ENCODE data around the gene TNNC1.

TNNC1 gene

GRCh38 chr3:52479037-52479876, 25.4 kb upstream of the TNNC1 start:
- peaks cover 51% of the 10 kb centered on the region for H3K36me3 ChIP-seq (replicated peaks; ENCODE audit: low read depth, low read length)
- no peak overlapping the region for H3K27ac ChIP-seq (ENCODE audit: low read length)

GRCh38 chr3:52477796-52478095, 23.9 kb upstream of the TNNC1 start:
- H3K9ac ChIP-seq (ENCODE audit: low read length) = no peak overlapping the region
- H3K27ac ChIP-seq (ENCODE audit: low read length) = no peak overlapping the region
- no peaks in the 10 kb centered on the region for H3K4me1 ChIP-seq (ENCODE audit: low read length)
- peaks cover 63% of the 10 kb centered on the region for H3K36me3 ChIP-seq (replicated peaks; ENCODE audit: low read depth, low read length)
- TF ChIP-seq CTCF (IDR thresholded peaks at IDR 0.05; ENCODE audit: low read depth, low read length) = no peak
- TF ChIP-seq EZH2phosphoT487 (IDR thresholded peaks at IDR 0.05; ENCODE audit: low read depth) = no peak
- no peaks in the 10 kb centered on the region for H3K27me3 ChIP-seq (ENCODE audit: low read depth, low read length)
- H3K4me3 ChIP-seq (ENCODE audit: low read length) = no peak overlapping the region
- no peak overlapping the region for H3K4me2 ChIP-seq (ENCODE audit: low read length)
- no peak overlapping the region for H2AFZ ChIP-seq (ENCODE audit: low read depth, low read length)
- no peaks in the 10 kb centered on the region for H4K20me1 ChIP-seq (ENCODE audit: insufficient read depth, low read length)
- no peaks in the 10 kb centered on the region for H3K9me3 ChIP-seq (ENCODE audit: insufficient read depth, low read length)
- no peaks in the 10 kb centered on the region for H3K79me2 ChIP-seq (ENCODE audit: low read length)

More at GRCh38 chr3:52479037-52479876, 25.4 kb upstream of the TNNC1 start:
- TF ChIP-seq CTCF (IDR thresholded peaks at IDR 0.05; ENCODE audit: low read depth, low read length) (no peak), EZH2phosphoT487 (IDR thresholded peaks at IDR 0.05; ENCODE audit: low read depth) (no peak)
- Histone ChIP-seq H4K20me1 (ENCODE audit: insufficient read depth, low read length) (no peaks in the 10 kb centered on the region), H3K27me3 (ENCODE audit: low read depth, low read length) (no peaks in the 10 kb centered on the region), H3K4me2 (ENCODE audit: low read length) (no peak overlapping the region), H3K79me2 (ENCODE audit: low read length) (no peaks in the 10 kb centered on the region), H3K4me1 (ENCODE audit: low read length) (no peaks in the 10 kb centered on the region), H3K4me3 (ENCODE audit: low read length) (no peak overlapping the region), H3K9ac (ENCODE audit: low read length) (no peak overlapping the region), H3K9me3 (ENCODE audit: insufficient read depth, low read length) (no peaks in the 10 kb centered on the region), H2AFZ (ENCODE audit: low read depth, low read length) (no peak overlapping the region)

GRCh38 chr3:52477076-52477795, 23.4 kb upstream of the TNNC1 start:
- H3K36me3 ChIP-seq (replicated peaks; ENCODE audit: low read depth, low read length) = peaks cover 63% of the 10 kb centered on the region
- H3K9me3 ChIP-seq (ENCODE audit: insufficient read depth, low read length) = no peaks in the 10 kb centered on the region
- no peak overlapping the region for H3K4me2 ChIP-seq (ENCODE audit: low read length)
- H2AFZ ChIP-seq (ENCODE audit: low read depth, low read length) = no peak overlapping the region
- no peaks in the 10 kb centered on the region for H3K27me3 ChIP-seq (ENCODE audit: low read depth, low read length)
- no peak overlapping the region for H3K27ac ChIP-seq (ENCODE audit: low read length)
- H3K79me2 ChIP-seq (ENCODE audit: low read length) = no peaks in the 10 kb centered on the region
- H3K4me3 ChIP-seq (ENCODE audit: low read length) = no peak overlapping the region
- H3K4me1 ChIP-seq (ENCODE audit: low read length) = no peaks in the 10 kb centered on the region
- H3K9ac ChIP-seq (ENCODE audit: low read length) = no peak overlapping the region
- no peaks in the 10 kb centered on the region for H4K20me1 ChIP-seq (ENCODE audit: insufficient read depth, low read length)
- no peak for TF ChIP-seq EZH2phosphoT487 (IDR thresholded peaks at IDR 0.05; ENCODE audit: low read depth)
- TF ChIP-seq CTCF (IDR thresholded peaks at IDR 0.05; ENCODE audit: low read depth, low read length) = no peak

- no peak overlapping the region for H3K4me2 ChIP-seq (ENCODE audit: low read length)
- H3K27ac ChIP-seq (ENCODE audit: low read length) = no peak overlapping the region
- H3K79me2 ChIP-seq (ENCODE audit: low read length) = no peaks in the 10 kb centered on the region
- no peaks in the 10 kb centered on the region for H3K4me1 ChIP-seq (ENCODE audit: low read length)
- no peak overlapping the region for H3K4me3 ChIP-seq (ENCODE audit: low read length)
- H3K9ac ChIP-seq (ENCODE audit: low read length) = no peak overlapping the region
- no peaks in the 10 kb centered on the region for H3K27me3 ChIP-seq (ENCODE audit: low read depth, low read length)
- TF ChIP-seq CTCF (IDR thresholded peaks at IDR 0.05; ENCODE audit: low read depth, low read length) (no peak), EZH2phosphoT487 (IDR thresholded peaks at IDR 0.05; ENCODE audit: low read depth) (no peak)
- peaks cover 44% of the 10 kb centered on the region for H3K36me3 ChIP-seq (replicated peaks; ENCODE audit: low read depth, low read length)
- no peaks in the 10 kb centered on the region for H4K20me1 ChIP-seq (ENCODE audit: insufficient read depth, low read length)
- H3K9me3 ChIP-seq (ENCODE audit: insufficient read depth, low read length) = no peaks in the 10 kb centered on the region
- no peak overlapping the region for H2AFZ ChIP-seq (ENCODE audit: low read depth, low read length)
Observed at GRCh38 chr3:52473026-52473425, 19.2 kb upstream of the TNNC1 start.

All from OCI-LY3 (cell line).